SK-N-DZ (cell line): ENCODE results near the gene TSC22D4.

ENCODE experiments used
- DNase-seq: peaks from one replicate; pipeline ENCODE4 v3.0.0-alpha.2; 2015; ENCODE audit warnings: low spot score

TSC22D4 gene

GRCh38 chr7:100429637-100430492, 49.1 kb downstream of the TSC22D4 start, which contains the start of gene MEPCE:
Gene MEPCE (plus strand): TSS chr7:100429831. CDS start chr7:100430019, 188 bp downstream.
- peak; percentile 97 for DNase-seq

- peak; percentile 99 for DNase-seq
These were observed 49.9 kb downstream of the TSC22D4 start for GRCh38 chr7:100428967-100429636.

GRCh38 chr7:100428199-100428966, 50.6 kb downstream of the TSC22D4 start, which contains the start of gene ZCWPW1:
Gene ZCWPW1 (minus strand): TSS chr7:100428703. CDS start chr7:100420649, 8,054 bp downstream.
- peak; percentile 97 for DNase-seq

GRCh38 chr7:100427762-100428198, 51.2 kb downstream of the TSC22D4 start:
- no peak for DNase-seq

GRCh38 chr7:100426516-100426915, 52.5 kb downstream of the TSC22D4 start:
- no peak for DNase-seq

- no peak for DNase-seq
These were observed 53.7 kb downstream of the TSC22D4 start for GRCh38 chr7:100425347-100425746.

- DNase-seq: no peak
These were observed 55.7 kb downstream of the TSC22D4 start for GRCh38 chr7:100423315-100423714.

- no peak for DNase-seq
These were observed 59.3 kb downstream of the TSC22D4 start for GRCh38 chr7:100419660-100420226.

GRCh38 chr7:100418930-100419659, 59.9 kb downstream of the TSC22D4 start:
- no peak for DNase-seq
